Progenitor cell of endocrine pancreas (in vitro differentiated cells): ENCODE data around the gene KHDC1. TPM values are rescaled to one million over a fixed set of nuclear protein-coding genes. Genes with fewer than 3 reads are reported as not detected.
"Not testable (repeated sequence)": the region's sequence is repeated elsewhere in the genome, so short reads cannot be mapped to it uniquely, and the experiment has no call there.

Source experiments
- DNase-seq: peaks from one replicate; pipeline ENCODE4 v3.0.0; 2021; ENCODE audit warnings: low spot score; ENCODE audit not compliant: unreplicated experiment
- H3K27ac Mint-ChIP-seq: 2 replicates; pipeline ENCODE4 v1.8.0; 2021; ENCODE audit warnings: mild to moderate bottlenecking, moderate library complexity, mixed read lengths
- H3K27me3 Mint-ChIP-seq: 2 replicates; pipeline ENCODE4 v1.8.0; 2021; ENCODE audit warnings: mixed read lengths
- H3K36me3 Mint-ChIP-seq: 2 replicates; pipeline ENCODE4 v1.8.0; 2022; ENCODE audit warnings: mixed read lengths; ENCODE audit not compliant: insufficient read depth
- H3K4me1 Mint-ChIP-seq: 2 replicates; pipeline ENCODE4 v1.8.0; 2021; ENCODE audit warnings: low read depth, mixed read lengths
- H3K4me3 Mint-ChIP-seq: 2 replicates; pipeline ENCODE4 v1.8.0; 2021; ENCODE audit warnings: low read depth, mild to moderate bottlenecking, moderate library complexity, mixed read lengths
- H3K9me3 Mint-ChIP-seq: 2 replicates; pipeline ENCODE4 v1.8.0; 2021; ENCODE audit warnings: low read depth, mixed read lengths
- CTCF ChIP-seq: fragments of 200-600 bp; sonication (generic); IDR thresholded peaks from one replicate; pipeline ENCODE4 v1.5.0; 2021; ENCODE audit warnings: antibody characterized with exemption, mild to moderate bottlenecking; ENCODE audit not compliant: unreplicated experiment
- total RNA-seq: library from RNA; stranded (reverse); gene quantifications from 2 replicates; pipeline ENCODE4 v1.2.1, GENCODE V29; 2021

Gene KHDC1
- total RNA-seq, 1 donor from 2014 or later: 7.9 TPM

- Mint-ChIP-seq H3K27ac (no peak overlapping the region), H3K27me3 (no peaks in the 10 kb centered on the region), H3K4me3 (no peak overlapping the region), H3K4me1 (no peaks in the 10 kb centered on the region), H3K9me3 (peaks cover 9% of the 10 kb centered on the region), H3K36me3 (no peaks in the 10 kb centered on the region)
- no peak for TF ChIP-seq CTCF
- no peak for DNase-seq
Measured at GRCh38 chr6:73204252-73204651, 58.7 kb downstream of the KHDC1 start.

GRCh38 chr6:73203098-73203497, 59.9 kb downstream of the KHDC1 start:
- DNase-seq: no peak
- peaks cover 9% of the 10 kb centered on the region for H3K9me3 Mint-ChIP-seq
- no peak overlapping the region for H3K27ac Mint-ChIP-seq
- H3K4me3 Mint-ChIP-seq: no peak overlapping the region
- TF ChIP-seq CTCF: no peak
- no peaks in the 10 kb centered on the region for H3K4me1 Mint-ChIP-seq
- no peaks in the 10 kb centered on the region for H3K36me3 Mint-ChIP-seq
- no peaks in the 10 kb centered on the region for H3K27me3 Mint-ChIP-seq

- Mint-ChIP-seq H3K4me3 (no peak overlapping the region), H3K4me1 (no peaks in the 10 kb centered on the region), H3K9me3 (no peaks in the 10 kb centered on the region), H3K36me3 (no peaks in the 10 kb centered on the region), H3K27ac (no peak overlapping the region), H3K27me3 (no peaks in the 10 kb centered on the region)
- DNase-seq: no peak
- no peak for TF ChIP-seq CTCF
Measured at GRCh38 chr6:73200735-73201134, 62.3 kb downstream of the KHDC1 start.

- Mint-ChIP-seq H3K9me3 (no peaks in the 10 kb centered on the region), H3K27me3 (no peaks in the 10 kb centered on the region), H3K4me1 (no peaks in the 10 kb centered on the region), H3K27ac (no peak overlapping the region), H3K4me3 (no peak overlapping the region), H3K36me3 (no peaks in the 10 kb centered on the region)
- DNase-seq: no peak
- no peak for TF ChIP-seq CTCF
Measured at GRCh38 chr6:73200247-73200646, 62.7 kb downstream of the KHDC1 start.

GRCh38 chr6:73194744-73195143, 68.3 kb downstream of the KHDC1 start:
- DNase-seq: no peak
- Mint-ChIP-seq H3K36me3 (no peaks in the 10 kb centered on the region), H3K4me3 (no peak overlapping the region), H3K9me3 (no peaks in the 10 kb centered on the region), H3K27ac (no peak overlapping the region), H3K4me1 (no peaks in the 10 kb centered on the region), H3K27me3 (no peaks in the 10 kb centered on the region)
- no peak for TF ChIP-seq CTCF

GRCh38 chr6:73193302-73193701, 69.7 kb downstream of the KHDC1 start:
- not testable (repeated sequence) for H3K4me3 Mint-ChIP-seq, H3K27ac Mint-ChIP-seq, H3K4me1 Mint-ChIP-seq, H3K36me3 Mint-ChIP-seq, H3K27me3 Mint-ChIP-seq, H3K9me3 Mint-ChIP-seq, DNase-seq

Other genes with a start within 250 kb of the KHDC1 start
- not detected in 2 replicates for gene KHDC1L, start 37.7 kb downstream of the KHDC1 start, total RNA-seq
- not detected in 2 replicates for gene DPPA5, start 91.1 kb upstream of the KHDC1 start, total RNA-seq
- not detected in 2 replicates for gene KHDC3L, start 99.5 kb upstream of the KHDC1 start, total RNA-seq
- gene OOEP, start 106.7 kb upstream of the KHDC1 start, total RNA-seq: not detected in 2 replicates
- gene DDX43, start 131.6 kb upstream of the KHDC1 start, total RNA-seq: not detected in 2 replicates
- gene CGAS, start 189.1 kb upstream of the KHDC1 start, total RNA-seq: 0.24 and 0.31 TPM in 2 replicates
- 20.5 and 27.5 TPM in 2 replicates for gene MTO1, start 198.5 kb upstream of the KHDC1 start, total RNA-seq